ENCODE measurements around the gene BZW1. TPM values are rescaled to one million over a fixed set of nuclear protein-coding genes. Genes with fewer than 3 reads are reported as not detected.
A peak's percentile ranks its signal among the peaks of the same experiment; 100 is the strongest.
"Not testable (repeated sequence)": the region's sequence is repeated elsewhere in the genome, so short reads cannot be mapped to it uniquely, and the experiment has no call there.

The BZW1 gene
- total RNA-seq, 4 donors from 2014 or later: 122 to 236 (median 133) TPM

- peaks cover 0 to 35% (median 0%) of the 10 kb centered on the region in 3 donors for H3K36me3 ChIP-seq
- peak overlapping the region; percentile 79 to 99 (median 96) for H3K4me3 ChIP-seq
- H3K4me1 ChIP-seq: peaks cover 0 to 35% (median 8%) of the 10 kb centered on the region in 4 donors
- TF ChIP-seq POLR2A (IDR thresholded peaks at IDR 0.05) (no peak), CTCF (IDR thresholded peaks at IDR 0.05) (peak in 5 of 6 experiments; percentile 28 to 76 (median 67))
- peak; percentile 60 to 89 (median 88) for DNase-seq
- no peaks in the 10 kb centered on the region for H3K9me3 ChIP-seq
- peak overlapping the region; percentile 94 to 99 (median 98) for H3K27ac ChIP-seq
- no peaks in the 10 kb centered on the region for H3K27me3 ChIP-seq
These were observed 662 bp downstream of the BZW1 start for GRCh38 chr2:200812122-200813022.

GRCh38 chr2:200814276-200814815, 2.6 kb downstream of the BZW1 start:
- no peak overlapping the region for H3K4me3 ChIP-seq
- TF ChIP-seq POLR2A (IDR thresholded peaks at IDR 0.05) (no peak), CTCF (IDR thresholded peaks at IDR 0.05) (no peak)
- peaks cover 0 to 35% (median 8%) of the 10 kb centered on the region in 4 donors for H3K4me1 ChIP-seq
- no peaks in the 10 kb centered on the region for H3K9me3 ChIP-seq
- H3K27me3 ChIP-seq: no peaks in the 10 kb centered on the region
- no peak overlapping the region for H3K27ac ChIP-seq
- peaks cover 0 to 54% (median 0%) of the 10 kb centered on the region in 3 donors for H3K36me3 ChIP-seq
- DNase-seq: no peak

DNA sequence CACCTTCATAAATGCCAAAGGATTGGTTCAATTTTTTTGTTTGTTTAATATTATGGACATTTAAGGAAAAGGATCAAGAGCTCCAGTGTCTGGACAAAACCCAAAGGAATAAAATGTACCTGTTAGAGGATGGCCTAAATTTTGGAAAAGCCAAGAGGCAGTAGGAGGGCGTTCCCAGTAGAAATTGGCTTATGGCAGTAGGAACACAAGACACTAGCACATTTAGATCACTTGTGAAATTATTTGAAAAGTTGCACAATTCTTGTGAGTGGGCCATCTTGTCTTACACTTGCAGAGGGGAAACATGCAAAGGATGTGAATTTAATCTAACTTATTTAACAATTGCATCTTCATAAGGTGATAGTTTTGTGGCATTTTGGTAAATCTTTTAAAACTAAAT, 3.2 kb downstream of the BZW1 start:
- peaks cover 0 to 60% (median 0%) of the 10 kb centered on the region in 3 donors for H3K36me3 ChIP-seq
- TF ChIP-seq CTCF (IDR thresholded peaks at IDR 0.05) (no peak), POLR2A (IDR thresholded peaks at IDR 0.05) (no peak)
- no peak for DNase-seq
- H3K27ac ChIP-seq: no peak overlapping the region
- peaks cover 0 to 35% (median 8%) of the 10 kb centered on the region in 4 donors for H3K4me1 ChIP-seq
- no peaks in the 10 kb centered on the region for H3K27me3 ChIP-seq
- H3K4me3 ChIP-seq: no peak overlapping the region
- no peaks in the 10 kb centered on the region for H3K9me3 ChIP-seq

GRCh38 chr2:200818732-200819131, 7.0 kb downstream of the BZW1 start:
- H3K9me3 ChIP-seq, H3K27ac ChIP-seq, H3K4me3 ChIP-seq, H3K27me3 ChIP-seq, DNase-seq: not testable (repeated sequence)
- peaks cover 0 to 81% (median 5%) of the 10 kb centered on the region in 3 donors for H3K36me3 ChIP-seq
- peaks cover 0 to 13% (median 0%) of the 10 kb centered on the region in 4 donors for H3K4me1 ChIP-seq

DNA sequence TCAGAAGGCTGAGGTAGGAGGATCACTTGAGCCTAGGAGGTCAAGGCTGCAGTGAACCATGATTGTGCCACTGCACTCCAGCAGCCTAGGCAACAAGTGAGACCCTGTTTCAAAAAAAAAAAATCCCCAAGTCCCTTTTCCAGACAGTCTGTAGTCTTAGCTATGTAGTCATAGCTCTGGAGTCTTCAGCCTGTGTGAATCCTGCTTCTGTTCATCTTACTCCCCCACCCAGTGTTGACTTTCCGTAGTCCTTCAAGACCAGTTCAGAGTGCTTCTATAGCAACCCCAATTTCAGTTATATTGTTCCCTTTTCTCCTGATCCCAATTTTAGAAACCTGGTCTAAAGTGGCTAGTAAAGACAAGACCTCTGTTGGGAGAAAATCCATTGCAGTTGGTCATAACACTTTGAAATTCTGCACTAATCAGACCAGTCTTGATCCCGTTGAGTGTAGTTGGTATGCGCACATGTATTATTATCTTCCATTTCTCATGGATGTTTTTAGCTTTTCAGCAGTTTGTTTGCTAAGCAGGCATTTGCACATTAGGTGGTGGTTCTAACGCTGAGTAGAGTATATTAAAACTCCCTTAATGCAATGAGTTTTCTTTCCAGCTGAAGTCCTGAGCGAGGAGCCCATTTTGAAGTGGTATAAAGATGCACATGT, 9.0 kb downstream of the BZW1 start:
- H3K27ac ChIP-seq: no peak overlapping the region
- DNase-seq: no peak
- H3K9me3 ChIP-seq: no peaks in the 10 kb centered on the region
- no peaks in the 10 kb centered on the region for H3K4me1 ChIP-seq
- H3K36me3 ChIP-seq: peaks cover 0 to 63% (median 5%) of the 10 kb centered on the region in 3 donors
- no peak overlapping the region for H3K4me3 ChIP-seq
- no peaks in the 10 kb centered on the region for H3K27me3 ChIP-seq
- TF ChIP-seq CTCF (IDR thresholded peaks at IDR 0.05) (no peak), POLR2A (IDR thresholded peaks at IDR 0.05) (no peak)
